Smooth muscle cell (in vitro differentiated cells): Measurements from ENCODE around the gene FAM13C. TPM values are rescaled to one million over a fixed set of nuclear protein-coding genes. Genes with fewer than 3 reads are reported as not detected.

ENCODE experiments used
- DNase-seq: peaks from one replicate; lab custom pipeline; 2025; ENCODE audit not compliant: unreplicated experiment; lab: John Stamatoyannopoulos, UW
- H2AFZ ChIP-seq: fragments of 200-600 bp; sonication (generic); 2 replicates; pipeline ENCODE4 v1.6.0; 2016; ENCODE audit warnings: antibody characterized with exemption, low read depth, mild to moderate bottlenecking
- H3F3A ChIP-seq: fragments of 200-600 bp; sonication (generic); 2 replicates; pipeline ENCODE4 v1.6.0; 2017; ENCODE audit warnings: antibody characterized with exemption, low read depth
- H3K27ac ChIP-seq: fragments of 200-600 bp; sonication (generic); 2 replicates; pipeline ENCODE4 v1.5.1; 2016; ENCODE audit warnings: low read depth, mild to moderate bottlenecking
- H3K27me3 ChIP-seq: fragments of 200-600 bp; sonication (generic); 2 replicates; pipeline ENCODE4 v1.6.1; 2016; ENCODE audit warnings: low read depth, mild to moderate bottlenecking
- H3K36me3 ChIP-seq: fragments of 200-600 bp; sonication (generic); 2 replicates; pipeline ENCODE4 v1.5.1; 2016; ENCODE audit warnings: low read depth
- H3K4me1 ChIP-seq: fragments of 200-600 bp; sonication (generic); 2 replicates; pipeline ENCODE4 v1.5.1; 2016; ENCODE audit warnings: low read depth
- H3K4me2 ChIP-seq: fragments of 200-600 bp; sonication (generic); 2 replicates; pipeline ENCODE4 v1.6.0; 2016; ENCODE audit warnings: mild to moderate bottlenecking
- H3K4me3 ChIP-seq: fragments of 200-600 bp; sonication (generic); 2 replicates; pipeline ENCODE4 v1.5.1; 2016; ENCODE audit warnings: mild to moderate bottlenecking
- H3K79me2 ChIP-seq: fragments of 200-600 bp; sonication (generic); 2 replicates; pipeline ENCODE4 v1.6.0; 2016; ENCODE audit warnings: low read depth, mild to moderate bottlenecking
- H3K9ac ChIP-seq: fragments of 200-600 bp; sonication (generic); 2 replicates; pipeline ENCODE4 v1.6.0; 2016; ENCODE audit warnings: low read depth
- H3K9me3 ChIP-seq: fragments of 200-600 bp; sonication (generic); replicated peaks from 2 replicates; pipeline ENCODE4 v1.5.1; 2016; ENCODE audit warnings: low read depth
- H4K20me1 ChIP-seq: fragments of 200-600 bp; sonication (generic); 2 replicates; pipeline ENCODE4 v1.6.0; 2016; ENCODE audit warnings: low read depth
- CTCF ChIP-seq: fragments of 200-600 bp; sonication (generic); IDR thresholded peaks from 2 replicates; pipeline ENCODE4 v1.5.1; 2017; ENCODE audit warnings: borderline replicate concordance, mild to moderate bottlenecking, antibody characterized with exemption; ENCODE audit not compliant: insufficient read depth, poor library complexity, severe bottlenecking
- WGBS: methylation state at CpG from one replicate; pipeline ENCODE4 v1.1.7; 2016; ENCODE audit warnings: low lambda C conversion rate; 5-methylcytosine and 5-hydroxymethylcytosine counted together
- polyA plus RNA-seq: library from polyadenylated mRNA; unstranded; fragments of >200 nt; fragmentation: Nextera tagmentation; extraction: Ambion mirVana; gene quantifications from 2 replicates; pipeline ENCODE4 v1.2.1, GENCODE V29; 2016
- total RNA-seq: library from RNA; depleted of rRNA; stranded (reverse); fragments of >200 nt; gene quantifications from 2 replicates; pipeline ENCODE4 v1.2.3, GENCODE V29; 2014

Gene FAM13C
- total and polyA plus RNA-seq, 2 experiments from 2014 or later = not detected

- Histone ChIP-seq H2AFZ (no peak overlapping the region), H3K36me3 (no peaks in the 10 kb centered on the region), H3K79me2 (no peaks in the 10 kb centered on the region), H3K9me3 (no peaks in the 10 kb centered on the region), H3K27me3 (peaks cover 18% of the 10 kb centered on the region), H4K20me1 (no peaks in the 10 kb centered on the region), H3F3A (no peaks in the 10 kb centered on the region), H3K27ac (no peak overlapping the region), H3K4me3 (no peak overlapping the region), H3K4me1 (no peaks in the 10 kb centered on the region), H3K9ac (no peak overlapping the region), H3K4me2 (no peak overlapping the region)
- WGBS = 85% methylated on average over 3 of the region's 3 CpGs
- no peak for TF ChIP-seq CTCF
- no peak for DNase-seq
Observed at GRCh38 chr10:59310324-59310914, 51.9 kb downstream of the FAM13C start.

GRCh38 chr10:59304521-59305097, 57.7 kb downstream of the FAM13C start:
- Histone ChIP-seq H3K9me3 (no peaks in the 10 kb centered on the region), H3F3A (no peaks in the 10 kb centered on the region), H3K27ac (no peak overlapping the region), H3K27me3 (no peaks in the 10 kb centered on the region), H2AFZ (no peak overlapping the region), H3K4me2 (no peak overlapping the region), H3K4me3 (no peak overlapping the region), H3K9ac (no peak overlapping the region), H4K20me1 (no peaks in the 10 kb centered on the region), H3K36me3 (no peaks in the 10 kb centered on the region), H3K79me2 (no peaks in the 10 kb centered on the region), H3K4me1 (no peaks in the 10 kb centered on the region)
- 92% methylated on average over 1 of the region's 2 CpGs for WGBS
- DNase-seq = no peak
- TF ChIP-seq CTCF = no peak

GRCh38 chr10:59303018-59303417, 59.3 kb downstream of the FAM13C start:
- H3K79me2 ChIP-seq = no peaks in the 10 kb centered on the region
- no peaks in the 10 kb centered on the region for H4K20me1 ChIP-seq
- H3K4me2 ChIP-seq = no peak overlapping the region
- no peak overlapping the region for H2AFZ ChIP-seq
- H3K4me3 ChIP-seq = no peak overlapping the region
- H3F3A ChIP-seq = no peaks in the 10 kb centered on the region
- TF ChIP-seq CTCF = no peak
- H3K4me1 ChIP-seq = no peaks in the 10 kb centered on the region
- H3K27me3 ChIP-seq = no peaks in the 10 kb centered on the region
- no peak overlapping the region for H3K9ac ChIP-seq
- no peaks in the 10 kb centered on the region for H3K9me3 ChIP-seq
- WGBS = 59% methylated on average over 1 of the region's 1 CpG
- DNase-seq = no peak
- no peaks in the 10 kb centered on the region for H3K36me3 ChIP-seq
- no peak overlapping the region for H3K27ac ChIP-seq

GRCh38 chr10:59302381-59302780, 60.0 kb downstream of the FAM13C start:
- Histone ChIP-seq H3K27ac (no peak overlapping the region), H3K4me3 (no peak overlapping the region), H4K20me1 (no peaks in the 10 kb centered on the region), H3K4me1 (no peaks in the 10 kb centered on the region), H3K9me3 (no peaks in the 10 kb centered on the region), H3K79me2 (no peaks in the 10 kb centered on the region), H3K9ac (no peak overlapping the region), H3K36me3 (no peaks in the 10 kb centered on the region), H2AFZ (no peak overlapping the region), H3K27me3 (no peaks in the 10 kb centered on the region), H3K4me2 (no peak overlapping the region), H3F3A (no peaks in the 10 kb centered on the region)
- 96% methylated on average over 4 of the region's 4 CpGs for WGBS
- no peak for DNase-seq
- TF ChIP-seq CTCF = no peak
